ENCODE measurements around the gene CCL8.

GRCh38 chr17:34290586-34290985 lies 28.6 kb upstream of the CCL8 start:
- no peak for TF ChIP-seq POLR2A (IDR thresholded peaks at IDR 0.05; ENCODE audit: low read length)
- no peak for TF ChIP-seq GATA1 (IDR thresholded peaks at IDR 0.05; ENCODE audit: low read depth, low read length)
